OCI-LY1 (cell line): ENCODE data around the gene ANAPC2.

ENCODE experiments used
- H2AFZ ChIP-seq: fragments of 200-600 bp; sonication (generic), shearing (Covaris generic); 2 replicates; pipeline ENCODE4 v1.6.0; 2014; ENCODE audit warnings: antibody characterized with exemption, mild to moderate bottlenecking, low read length
- H3F3A ChIP-seq: fragments of 200-600 bp; sonication (generic), shearing (Covaris generic); 2 replicates; pipeline ENCODE4 v1.6.0; 2014; ENCODE audit warnings: mild to moderate bottlenecking, antibody characterized with exemption, low read length, moderate library complexity; ENCODE audit not compliant: insufficient read depth
- H3K27ac ChIP-seq: fragments of 200-600 bp; sonication (generic); 2 replicates; pipeline ENCODE4 v1.5.1; 2014; ENCODE audit warnings: low read length, mixed run types, mild to moderate bottlenecking, low read depth; ENCODE audit not compliant: poor library complexity, severe bottlenecking
- H3K27me3 ChIP-seq: fragments of 200-600 bp; sonication (generic); 2 replicates; pipeline ENCODE4 v1.6.0; 2014; ENCODE audit warnings: antibody characterized with exemption, mild to moderate bottlenecking, low read length, moderate library complexity; ENCODE audit not compliant: insufficient read depth
- H3K36me3 ChIP-seq: fragments of 200-600 bp; sonication (generic); 2 replicates; pipeline ENCODE4 v1.6.1; 2014; ENCODE audit warnings: mild to moderate bottlenecking, antibody characterized with exemption, low read length, moderate library complexity, mixed read lengths; ENCODE audit not compliant: insufficient read depth
- H3K4me1 ChIP-seq: fragments of 200-600 bp; sonication (generic); 2 replicates; pipeline ENCODE4 v1.5.1; 2014; ENCODE audit warnings: mild to moderate bottlenecking, low read length, moderate library complexity; ENCODE audit not compliant: insufficient read depth, severe bottlenecking
- H3K4me2 ChIP-seq: fragments of 200-600 bp; sonication (generic), shearing (Covaris generic); 2 replicates; pipeline ENCODE4 v1.6.1; 2014; ENCODE audit warnings: low read length
- H3K4me3 ChIP-seq: fragments of 200-600 bp; sonication (generic); 2 replicates; pipeline ENCODE4 v1.5.1; 2014; ENCODE audit warnings: low read length, low read depth, mild to moderate bottlenecking, mixed read lengths; ENCODE audit not compliant: poor library complexity, severe bottlenecking
- H3K79me2 ChIP-seq: fragments of 200-600 bp; shearing (Covaris generic); 2 replicates; pipeline ENCODE4 v1.6.1; 2016; ENCODE audit warnings: mixed run types, low read length, mixed read lengths; ENCODE audit not compliant: insufficient read depth
- H3K9ac ChIP-seq: fragments of 200-600 bp; sonication (generic), shearing (Covaris generic); 2 replicates; pipeline ENCODE4 v1.6.1; 2014; ENCODE audit warnings: mild to moderate bottlenecking, low read length, mixed read lengths
- H3K9me2 ChIP-seq: fragments of 200-600 bp; sonication (generic), shearing (Covaris generic); 2 replicates; pipeline ENCODE4 v1.6.1; 2014; ENCODE audit warnings: low read depth, mild to moderate bottlenecking, low read length, mixed read lengths
- H3K9me3 ChIP-seq: fragments of 200-600 bp; shearing (Covaris generic); 2 replicates; pipeline ENCODE4 v1.6.1; 2014; ENCODE audit warnings: low read length, mixed read lengths
- H4K20me1 ChIP-seq: fragments of 200-600 bp; sonication (generic), shearing (Covaris generic); 2 replicates; pipeline ENCODE4 v1.6.0; 2016; ENCODE audit warnings: mild to moderate bottlenecking, low read length; ENCODE audit not compliant: insufficient read depth
- EZH2 ChIP-seq: fragments of 200-600 bp; sonication (generic), shearing (Covaris generic); IDR thresholded peaks from 2 replicates; pipeline ENCODE4 v1.8.0; 2017; ENCODE audit warnings: borderline replicate concordance, mixed run types, mild to moderate bottlenecking, antibody characterized with exemption, low read length, moderate library complexity, mixed read lengths
- TF ChIP-seq, protein P1 (sequence below): fragments of 200-600 bp; sonication (generic), shearing (Covaris generic); IDR thresholded peaks from 2 replicates; pipeline ENCODE4 v1.5.1; 2017; ENCODE audit warnings: mild to moderate bottlenecking, antibody characterized with exemption, low read length, moderate library complexity, mixed read lengths

The ANAPC2 gene

DNA sequence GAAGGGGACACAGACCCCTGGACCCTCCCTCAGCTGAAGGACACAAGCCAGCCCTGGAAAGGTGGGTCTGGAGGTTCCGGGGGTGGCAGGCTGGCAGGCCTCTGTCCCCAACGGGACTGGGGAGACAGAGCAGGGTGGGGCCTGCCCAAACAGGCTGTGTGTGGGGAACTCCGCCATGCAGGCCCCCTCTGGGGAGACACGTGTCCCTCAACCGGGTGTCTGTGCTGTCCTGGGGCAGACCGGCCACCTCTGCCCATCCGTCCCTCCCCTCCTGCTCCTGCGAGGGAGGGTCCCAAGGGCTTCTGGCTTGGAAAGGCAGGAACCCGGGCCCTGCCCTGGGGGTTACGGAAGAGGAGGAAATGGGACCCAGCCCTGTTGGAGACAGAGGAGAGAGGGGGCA lies 43.7 kb upstream of the ANAPC2 start:
- Histone ChIP-seq H4K20me1 (no peaks in the 10 kb centered on the region), H3K9me3 (no peaks in the 10 kb centered on the region), H3F3A (no peaks in the 10 kb centered on the region), H3K4me1 (peaks cover 6% of the 10 kb centered on the region), H3K9ac (no peak overlapping the region), H3K79me2 (no peaks in the 10 kb centered on the region), H3K9me2 (no peaks in the 10 kb centered on the region), H3K27ac (no peak overlapping the region), H3K4me3 (no peak overlapping the region), H2AFZ (no peak overlapping the region), H3K27me3 (peaks cover 12% of the 10 kb centered on the region; the same call in 1 of the 2 replicates), H3K36me3 (no peaks in the 10 kb centered on the region), H3K4me2 (no peak overlapping the region)
- TF ChIP-seq, protein P1, sequence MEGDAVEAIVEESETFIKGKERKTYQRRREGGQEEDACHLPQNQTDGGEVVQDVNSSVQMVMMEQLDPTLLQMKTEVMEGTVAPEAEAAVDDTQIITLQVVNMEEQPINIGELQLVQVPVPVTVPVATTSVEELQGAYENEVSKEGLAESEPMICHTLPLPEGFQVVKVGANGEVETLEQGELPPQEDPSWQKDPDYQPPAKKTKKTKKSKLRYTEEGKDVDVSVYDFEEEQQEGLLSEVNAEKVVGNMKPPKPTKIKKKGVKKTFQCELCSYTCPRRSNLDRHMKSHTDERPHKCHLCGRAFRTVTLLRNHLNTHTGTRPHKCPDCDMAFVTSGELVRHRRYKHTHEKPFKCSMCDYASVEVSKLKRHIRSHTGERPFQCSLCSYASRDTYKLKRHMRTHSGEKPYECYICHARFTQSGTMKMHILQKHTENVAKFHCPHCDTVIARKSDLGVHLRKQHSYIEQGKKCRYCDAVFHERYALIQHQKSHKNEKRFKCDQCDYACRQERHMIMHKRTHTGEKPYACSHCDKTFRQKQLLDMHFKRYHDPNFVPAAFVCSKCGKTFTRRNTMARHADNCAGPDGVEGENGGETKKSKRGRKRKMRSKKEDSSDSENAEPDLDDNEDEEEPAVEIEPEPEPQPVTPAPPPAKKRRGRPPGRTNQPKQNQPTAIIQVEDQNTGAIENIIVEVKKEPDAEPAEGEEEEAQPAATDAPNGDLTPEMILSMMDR = no peak
- TF ChIP-seq EZH2 = no peak

DNA sequence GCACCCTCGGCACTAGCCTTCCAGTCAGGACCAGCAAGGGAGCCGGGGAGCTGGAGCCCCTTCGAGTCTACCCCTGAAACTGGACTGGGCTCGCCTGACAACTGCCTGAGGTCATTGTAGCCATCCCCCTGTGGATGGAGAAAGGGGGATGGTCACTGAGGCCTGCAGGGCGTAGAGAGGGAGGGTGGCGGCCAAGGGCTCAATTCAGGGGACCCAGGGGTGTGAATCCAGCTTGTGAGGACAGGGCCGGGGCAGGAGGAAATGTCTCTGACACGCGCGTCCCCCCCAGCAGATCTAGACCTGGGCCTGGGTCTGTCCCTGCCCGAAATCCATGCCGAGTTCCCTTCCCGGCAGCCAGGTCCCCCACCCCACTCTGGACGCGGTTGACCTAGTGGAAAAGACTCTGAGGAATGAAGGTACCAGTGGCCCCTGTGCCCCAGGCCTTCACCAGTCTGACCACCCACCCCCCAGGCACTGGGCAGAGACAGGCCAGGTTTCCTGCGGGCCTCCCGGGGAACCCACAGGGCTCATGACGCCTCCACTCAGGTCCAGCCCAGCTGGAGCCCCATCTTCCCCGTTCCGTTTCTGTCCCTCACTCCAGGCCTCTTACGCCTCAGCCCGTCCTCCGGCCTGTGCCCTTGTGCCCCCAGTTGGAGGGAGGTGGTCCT lies 43.1 kb upstream of the ANAPC2 start:
- Histone ChIP-seq H3K27ac (no peak overlapping the region), H3F3A (no peaks in the 10 kb centered on the region), H4K20me1 (no peaks in the 10 kb centered on the region), H3K9ac (no peak overlapping the region), H3K4me3 (no peak overlapping the region), H3K4me2 (no peak overlapping the region), H3K27me3 (peaks cover 12% of the 10 kb centered on the region; the same call in 1 of the 2 replicates), H3K9me3 (no peaks in the 10 kb centered on the region), H2AFZ (no peak overlapping the region), H3K36me3 (no peaks in the 10 kb centered on the region), H3K4me1 (peaks cover under 1% of the 10 kb centered on the region), H3K9me2 (no peaks in the 10 kb centered on the region), H3K79me2 (no peaks in the 10 kb centered on the region)
- TF ChIP-seq EZH2 = no peak
- TF ChIP-seq, protein P1 = no peak

DNA sequence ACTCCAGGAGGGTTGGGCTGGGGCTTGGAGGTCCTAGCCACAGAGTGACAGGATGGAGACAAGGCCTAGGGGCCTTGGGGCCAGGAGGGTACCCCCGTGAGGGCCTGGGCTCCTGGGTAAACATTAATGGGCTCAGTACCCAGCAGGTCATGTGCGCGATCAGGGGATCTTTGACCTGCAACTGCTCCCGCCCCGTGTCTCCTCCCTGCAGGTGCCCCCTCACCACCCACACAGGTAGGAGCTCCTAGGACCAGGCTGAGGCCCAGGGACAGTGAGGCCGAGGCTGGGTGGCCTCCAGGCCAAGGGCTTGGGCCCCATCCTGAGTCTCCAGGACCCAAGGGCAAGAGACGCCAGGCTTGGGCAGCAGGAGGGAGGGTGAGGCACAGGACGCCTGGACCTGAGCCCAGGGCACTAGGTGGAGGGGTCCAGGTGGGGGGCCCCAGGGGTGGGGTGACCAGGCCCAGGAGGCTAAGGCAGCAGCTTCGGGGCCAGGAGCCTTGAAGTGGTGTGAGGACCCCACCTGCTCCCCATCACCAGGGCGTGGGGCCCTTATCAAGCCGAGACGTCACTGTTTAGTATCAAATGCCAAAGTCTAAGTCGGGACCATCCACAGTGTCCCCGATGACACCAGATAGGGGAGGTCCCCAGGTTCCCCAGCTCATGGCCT lies 42.5 kb upstream of the ANAPC2 start, which contains the start of gene SLC34A3:
TSS of gene SLC34A3 (plus strand) at position 197 of the 667 bp plus-strand sequence. CDS start 802 bp downstream, outside the sequence.
- no peaks in the 10 kb centered on the region for H3K4me1 ChIP-seq
- H3K27ac ChIP-seq = no peak within 1 kb of the TSS

More for the DNA sequence above, 42.5 kb upstream of the ANAPC2 start, which contains the start of gene SLC34A3:
- H3K9me3 ChIP-seq = no peaks in the 10 kb centered on the region
- no peak within 1 kb of the TSS for H3K4me3 ChIP-seq
- no peak within 1 kb of the TSS for H3K9ac ChIP-seq
- H3F3A ChIP-seq = no peaks in the 10 kb centered on the region
- H3K36me3 ChIP-seq = no peaks in the 10 kb centered on the region
- no peaks in the 10 kb centered on the region for H4K20me1 ChIP-seq
- H2AFZ ChIP-seq = no peak within 1 kb of the TSS
- H3K9me2 ChIP-seq = no peaks in the 10 kb centered on the region
- H3K79me2 ChIP-seq = no peaks in the 10 kb centered on the region
- TF ChIP-seq, protein P1 = no peak
- TF ChIP-seq EZH2 = no peak
- no peak within 1 kb of the TSS for H3K4me2 ChIP-seq
- peaks cover 12% of the 10 kb centered on the region; the same call in 1 of the 2 replicates for H3K27me3 ChIP-seq
